IPS-18a (cell line): ENCODE data around the gene ARHGEF37.

Experiments used
- H3K27ac ChIP-seq: one replicate; pipeline ENCODE4 v1.5.1; 2013; ENCODE audit warnings: low read length
- H3K27me3 ChIP-seq: one replicate; pipeline ENCODE4 v1.6.1; 2013; ENCODE audit warnings: mild to moderate bottlenecking, low read length; ENCODE audit not compliant: control insufficient read depth, insufficient read depth
- H3K36me3 ChIP-seq: one replicate; pipeline ENCODE4 v1.6.1; 2013; ENCODE audit warnings: low read depth, low read length; ENCODE audit not compliant: control insufficient read depth
- H3K4me1 ChIP-seq: one replicate; pipeline ENCODE4 v1.6.1; 2013; ENCODE audit warnings: low read depth, low read length; ENCODE audit not compliant: control insufficient read depth
- H3K4me3 ChIP-seq: one replicate; pipeline ENCODE4 v1.5.1; 2013; ENCODE audit warnings: low read length
- H3K9ac ChIP-seq: one replicate; pipeline ENCODE4 v1.6.1; 2013; ENCODE audit warnings: mild to moderate bottlenecking, low read length, moderate library complexity
- H3K9me3 ChIP-seq: one replicate; pipeline ENCODE4 v1.6.1; 2013; ENCODE audit warnings: low read depth, low read length; ENCODE audit not compliant: control insufficient read depth

ARHGEF37 gene

DNA sequence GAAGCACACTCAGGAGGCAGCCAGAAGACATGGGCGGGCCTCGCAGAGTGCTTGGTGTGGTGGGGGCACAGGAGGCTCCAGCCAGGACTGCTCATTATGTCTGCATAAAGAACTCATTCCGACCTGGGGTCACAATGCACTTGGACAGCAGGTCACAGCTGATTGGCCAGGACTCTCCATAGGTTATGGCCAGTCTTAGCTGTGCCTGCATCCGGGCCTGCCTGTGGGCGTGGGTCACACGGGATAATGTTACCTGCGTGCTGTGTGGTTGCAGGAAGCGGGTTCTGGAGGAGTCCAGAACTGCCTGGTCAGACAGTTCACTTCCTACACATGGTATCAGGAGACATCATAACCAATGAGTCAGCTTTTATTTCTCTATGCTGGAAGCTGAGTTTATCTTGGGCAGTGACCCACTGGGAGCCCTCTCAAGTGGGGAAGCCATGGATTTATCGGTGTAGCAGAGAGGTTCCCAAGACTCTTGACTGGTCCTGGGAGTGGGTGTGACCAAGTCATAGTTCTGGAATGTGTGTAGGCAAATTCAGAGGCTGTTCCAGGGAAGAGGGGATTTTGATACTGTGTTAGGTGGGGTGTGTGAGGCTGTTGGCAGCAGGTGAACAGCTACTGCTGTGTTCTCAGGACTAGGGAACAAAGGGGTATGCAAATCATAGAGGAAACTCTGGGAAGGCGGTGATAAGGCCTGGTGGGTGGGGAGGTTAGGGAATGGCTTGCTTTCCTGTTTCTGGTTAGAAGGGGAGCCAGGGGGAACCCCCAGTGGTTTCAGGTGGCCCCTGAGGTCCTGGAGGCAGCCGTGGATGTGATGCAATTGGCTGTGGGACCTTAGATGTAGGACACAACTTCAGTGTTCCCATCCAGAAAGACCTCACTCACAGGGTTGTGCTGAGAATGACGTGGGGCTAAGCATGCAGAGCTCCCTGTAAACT is 51.3 kb downstream of the ARHGEF37 start:
- Histone ChIP-seq H3K9ac (peak overlapping the region; percentile 33), H3K36me3 (no peaks in the 10 kb centered on the region), H3K27ac (no peak overlapping the region), H3K4me1 (peaks cover 18% of the 10 kb centered on the region), H3K27me3 (no peaks in the 10 kb centered on the region), H3K9me3 (no peaks in the 10 kb centered on the region), H3K4me3 (no peak overlapping the region)

DNA sequence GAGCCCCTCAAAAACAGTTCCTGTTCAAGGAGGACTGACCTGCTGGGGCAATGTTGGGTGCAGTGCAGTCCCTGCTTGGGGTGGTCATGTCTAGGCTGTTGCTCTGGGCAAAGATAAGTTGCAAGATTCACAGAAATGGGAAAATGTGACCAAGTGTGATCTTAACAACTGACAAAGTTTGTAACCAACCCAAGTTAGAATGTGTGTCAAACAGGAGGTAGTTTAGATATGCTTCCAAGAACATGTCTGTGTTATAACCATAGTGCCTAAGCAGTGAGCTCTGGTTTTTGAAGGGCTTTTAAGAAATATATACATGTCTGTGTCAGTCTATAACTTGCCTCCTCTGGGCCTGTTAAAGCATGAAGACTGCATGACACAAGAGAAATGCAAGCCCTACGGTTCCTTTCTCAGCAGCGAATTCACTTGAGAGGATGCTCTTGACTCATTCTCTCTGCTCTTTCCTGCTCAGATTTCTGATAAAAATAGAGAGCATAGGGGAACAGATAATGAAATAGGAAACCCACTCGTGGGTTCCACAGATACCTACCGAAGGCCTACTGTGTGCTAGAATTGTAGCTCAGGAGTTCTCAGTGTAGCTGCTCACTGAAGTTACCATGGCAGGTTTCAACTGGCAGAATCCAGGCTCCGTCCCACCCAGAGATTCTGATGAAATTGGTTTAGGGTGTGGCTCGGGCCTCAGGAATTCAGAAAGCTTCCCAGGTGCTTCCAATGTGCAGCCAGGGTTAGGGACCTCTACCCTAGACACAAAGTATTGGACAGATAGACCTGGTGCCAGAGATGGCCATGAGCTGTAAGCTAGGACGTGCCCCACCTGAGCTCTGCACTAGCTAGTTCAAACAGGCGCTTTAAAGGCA is 52.4 kb downstream of the ARHGEF37 start:
- Histone ChIP-seq H3K4me3 (no peak overlapping the region), H3K9ac (no peak overlapping the region), H3K4me1 (peaks cover 18% of the 10 kb centered on the region), H3K27ac (no peak overlapping the region), H3K27me3 (no peaks in the 10 kb centered on the region), H3K9me3 (no peaks in the 10 kb centered on the region), H3K36me3 (no peaks in the 10 kb centered on the region)

GRCh38 chr5:149635394-149635793 is 54.1 kb downstream of the ARHGEF37 start:
- no peaks in the 10 kb centered on the region for H3K9me3 ChIP-seq

DNA sequence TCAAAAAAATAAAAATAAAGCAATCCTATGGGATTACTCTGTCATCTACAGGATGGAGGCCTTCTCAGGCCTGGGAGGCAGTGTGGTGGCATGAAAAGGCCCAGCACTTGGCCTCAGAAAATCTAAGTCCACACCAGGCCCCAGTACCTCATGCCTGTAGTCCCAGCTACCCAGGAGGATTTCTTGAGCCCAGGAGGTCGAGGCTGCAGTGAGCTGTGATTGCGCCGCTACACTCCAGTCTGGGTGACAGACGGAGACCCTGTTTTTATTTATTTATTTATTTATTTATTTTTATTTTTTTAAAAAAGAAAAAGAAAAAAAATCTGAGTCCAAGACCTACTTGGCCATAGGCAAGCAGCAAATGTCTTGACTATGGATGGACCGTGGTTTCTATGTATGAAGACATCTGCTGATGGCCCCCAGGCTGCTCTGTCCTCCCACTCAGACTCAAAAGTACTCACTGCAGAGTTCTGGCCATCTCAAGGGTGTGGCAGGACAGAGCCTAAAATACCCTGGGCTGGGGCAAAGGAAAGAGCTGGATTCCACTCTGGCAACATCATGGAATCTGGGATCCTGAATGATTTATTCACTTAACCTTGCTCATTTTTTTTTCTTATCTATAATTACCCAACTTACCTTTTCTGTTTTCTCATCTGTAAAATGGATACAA is 55.0 kb downstream of the ARHGEF37 start:
- H3K27ac ChIP-seq, result no peak overlapping the region
- H3K36me3 ChIP-seq, result no peaks in the 10 kb centered on the region
- H3K9me3 ChIP-seq, result no peaks in the 10 kb centered on the region
- H3K4me1 ChIP-seq, result peaks cover 18% of the 10 kb centered on the region
- H3K27me3 ChIP-seq, result no peaks in the 10 kb centered on the region
- H3K4me3 ChIP-seq, result no peak overlapping the region
- no peak overlapping the region for H3K9ac ChIP-seq

More at GRCh38 chr5:149635394-149635793, 54.1 kb downstream of the ARHGEF37 start:
- Histone ChIP-seq H3K9ac (no peak overlapping the region), H3K4me3 (no peak overlapping the region), H3K27me3 (no peaks in the 10 kb centered on the region), H3K27ac (no peak overlapping the region), H3K36me3 (no peaks in the 10 kb centered on the region), H3K4me1 (peaks cover 18% of the 10 kb centered on the region)

- H3K27ac ChIP-seq, result no peak overlapping the region
- H3K4me1 ChIP-seq, result peaks cover 18% of the 10 kb centered on the region
These were observed 55.6 kb downstream of the ARHGEF37 start for GRCh38 chr5:149636861-149637246.

GRCh38 chr5:149638136-149638535 is 56.8 kb downstream of the ARHGEF37 start:
- Histone ChIP-seq H3K27ac (no peak overlapping the region), H3K27me3 (no peaks in the 10 kb centered on the region), H3K4me3 (no peak overlapping the region), H3K36me3 (no peaks in the 10 kb centered on the region), H3K9ac (no peak overlapping the region), H3K4me1 (peaks cover 8% of the 10 kb centered on the region), H3K9me3 (no peaks in the 10 kb centered on the region)

More at GRCh38 chr5:149636861-149637246, 55.6 kb downstream of the ARHGEF37 start:
- no peak overlapping the region for H3K9ac ChIP-seq
- no peaks in the 10 kb centered on the region for H3K36me3 ChIP-seq
- no peak overlapping the region for H3K4me3 ChIP-seq
- H3K9me3 ChIP-seq, result no peaks in the 10 kb centered on the region
- no peaks in the 10 kb centered on the region for H3K27me3 ChIP-seq

DNA sequence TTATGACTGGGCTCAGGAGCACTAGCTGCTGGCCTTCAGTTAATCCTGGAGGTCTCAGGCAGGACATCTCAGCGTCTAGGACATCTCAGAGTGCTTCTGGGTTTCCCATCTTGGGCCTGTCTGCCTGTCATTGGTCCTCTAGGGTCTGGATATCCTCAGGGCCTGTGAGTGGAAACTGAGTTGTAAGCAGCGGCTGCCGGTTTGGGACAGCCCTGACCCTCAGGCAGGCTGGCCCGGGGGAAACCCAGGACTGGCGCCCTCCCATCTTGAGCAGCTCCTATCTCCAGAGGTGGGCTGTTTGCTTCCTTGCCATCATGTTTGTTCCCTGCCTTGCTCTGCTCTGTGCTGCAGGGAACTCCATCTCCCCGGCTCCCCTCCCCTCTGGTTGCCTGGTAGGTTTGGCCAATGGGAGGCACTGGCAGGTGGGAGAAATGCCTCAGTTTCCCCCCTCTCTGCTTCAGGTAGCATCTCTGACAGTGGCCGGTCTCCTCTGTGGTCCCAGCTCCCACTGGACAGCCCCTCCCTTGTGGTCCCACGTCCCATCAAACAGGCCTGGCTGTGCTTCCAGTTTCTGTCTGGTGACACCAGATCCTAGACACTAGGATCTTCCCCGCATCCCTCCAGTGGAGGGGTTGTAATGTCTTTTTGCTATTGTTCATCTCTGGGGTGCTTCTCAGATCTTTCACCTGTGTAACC is 57.4 kb downstream of the ARHGEF37 start:
- H3K27ac ChIP-seq, result no peak overlapping the region
- H3K9ac ChIP-seq, result no peak overlapping the region
- no peaks in the 10 kb centered on the region for H3K27me3 ChIP-seq
- no peaks in the 10 kb centered on the region for H3K36me3 ChIP-seq
- H3K4me3 ChIP-seq, result no peak overlapping the region
- no peaks in the 10 kb centered on the region for H3K9me3 ChIP-seq
- peaks cover 2% of the 10 kb centered on the region for H3K4me1 ChIP-seq

- no peaks in the 10 kb centered on the region for H3K4me1 ChIP-seq
- no peak overlapping the region for H3K27ac ChIP-seq
These were observed 58.4 kb downstream of the ARHGEF37 start for GRCh38 chr5:149639737-149640136.

DNA sequence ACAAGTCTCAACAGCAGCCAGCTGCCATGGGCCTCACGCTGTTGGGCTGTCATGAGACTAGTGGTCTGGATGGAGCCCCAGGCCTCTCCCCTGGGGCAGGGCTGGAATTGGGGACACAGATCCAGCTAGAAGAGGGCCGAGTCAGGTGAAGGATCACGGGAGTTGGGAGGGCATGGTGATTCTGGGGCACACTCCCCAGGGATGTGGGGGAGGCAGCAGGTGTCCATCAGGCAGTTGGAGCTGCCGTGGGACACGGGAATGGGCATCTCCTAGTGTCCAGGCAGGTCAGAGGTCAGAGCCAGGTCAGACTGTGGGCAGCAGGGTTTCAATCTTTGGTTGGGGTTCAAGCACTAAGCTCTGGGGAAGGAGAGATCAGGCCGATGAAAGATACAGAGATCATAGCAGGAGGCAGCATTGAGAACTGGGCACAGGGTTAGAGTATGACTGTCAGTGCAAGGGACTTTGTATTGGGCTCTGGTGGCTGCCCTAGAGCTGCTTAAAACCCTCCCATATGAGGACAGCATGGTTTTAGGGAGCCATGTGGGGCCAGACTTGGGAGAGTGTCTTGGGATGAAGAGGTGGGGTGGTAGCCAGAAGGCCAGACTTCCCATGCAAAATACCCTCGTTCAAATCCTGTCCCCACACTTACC is 59.2 kb downstream of the ARHGEF37 start:
- Histone ChIP-seq H3K27ac (no peak overlapping the region), H3K4me3 (no peak overlapping the region), H3K36me3 (no peaks in the 10 kb centered on the region), H3K9me3 (no peaks in the 10 kb centered on the region), H3K4me1 (no peaks in the 10 kb centered on the region), H3K27me3 (no peaks in the 10 kb centered on the region), H3K9ac (no peak overlapping the region)

More at GRCh38 chr5:149639737-149640136, 58.4 kb downstream of the ARHGEF37 start:
- Histone ChIP-seq H3K4me3 (no peak overlapping the region), H3K9ac (no peak overlapping the region), H3K36me3 (no peaks in the 10 kb centered on the region), H3K27me3 (no peaks in the 10 kb centered on the region), H3K9me3 (no peaks in the 10 kb centered on the region)

DNA sequence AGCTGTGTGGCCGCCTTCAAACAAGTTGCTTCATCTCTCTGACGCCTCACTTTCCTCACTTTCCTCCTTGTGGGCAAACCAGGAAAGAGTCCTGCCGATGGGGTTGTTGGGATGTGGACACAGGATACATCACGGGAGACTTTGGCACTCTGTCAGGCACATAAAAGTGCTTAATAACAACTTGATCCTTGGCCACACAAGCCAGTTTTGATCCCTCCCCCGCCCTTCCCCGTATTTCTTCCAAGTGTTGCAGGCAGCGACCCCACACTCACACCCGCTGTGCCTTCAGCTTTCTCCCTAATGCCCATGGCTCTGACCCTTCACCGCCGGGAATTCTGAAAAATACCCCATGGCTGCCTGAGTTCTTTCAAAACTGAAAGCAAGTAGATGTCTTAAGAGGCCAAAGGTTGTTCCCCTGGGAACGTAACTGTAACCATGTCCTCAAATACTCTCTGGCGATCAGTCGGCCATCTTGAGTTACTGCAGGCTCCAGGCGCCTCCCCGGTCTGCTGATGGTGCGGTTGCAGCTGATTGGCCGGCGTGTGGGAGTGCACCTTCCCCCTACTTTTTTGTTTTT is 59.8 kb downstream of the ARHGEF37 start:
- no peak overlapping the region for H3K9ac ChIP-seq
- H3K27ac ChIP-seq, result no peak overlapping the region
- H3K36me3 ChIP-seq, result no peaks in the 10 kb centered on the region
- no peaks in the 10 kb centered on the region for H3K27me3 ChIP-seq
- H3K4me1 ChIP-seq, result no peaks in the 10 kb centered on the region
- H3K9me3 ChIP-seq, result no peaks in the 10 kb centered on the region
- no peak overlapping the region for H3K4me3 ChIP-seq
